ENCODE measurements around the gene MYO15A. TPM values are rescaled to one million over a fixed set of nuclear protein-coding genes. Genes with fewer than 3 reads are reported as not detected.

The MYO15A gene
- total RNA-seq, 1 experiment from 2014 or later, result not detected

DNA sequence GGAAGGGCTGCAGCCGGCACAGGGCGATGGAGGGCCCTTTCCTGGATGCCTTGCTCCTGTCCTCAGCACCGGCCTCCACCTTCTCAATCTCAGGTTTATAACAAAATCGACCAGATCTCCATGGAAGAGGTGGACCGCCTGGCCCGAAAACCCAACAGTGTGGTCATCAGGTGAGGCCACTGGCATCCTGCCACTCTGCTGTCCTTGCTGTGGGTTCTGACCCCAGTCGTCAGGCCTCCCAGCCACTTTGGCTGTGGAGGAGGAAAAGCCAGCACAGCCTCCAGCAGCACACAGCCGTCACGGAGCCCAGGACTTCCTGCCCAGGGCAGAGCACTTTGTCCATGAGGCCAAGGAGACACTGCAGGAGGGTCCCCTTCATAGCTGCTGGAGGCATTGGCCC lies 6.7 kb upstream of the MYO15A start:
- no peak for DNase-seq (ENCODE audit: low read depth)

DNA sequence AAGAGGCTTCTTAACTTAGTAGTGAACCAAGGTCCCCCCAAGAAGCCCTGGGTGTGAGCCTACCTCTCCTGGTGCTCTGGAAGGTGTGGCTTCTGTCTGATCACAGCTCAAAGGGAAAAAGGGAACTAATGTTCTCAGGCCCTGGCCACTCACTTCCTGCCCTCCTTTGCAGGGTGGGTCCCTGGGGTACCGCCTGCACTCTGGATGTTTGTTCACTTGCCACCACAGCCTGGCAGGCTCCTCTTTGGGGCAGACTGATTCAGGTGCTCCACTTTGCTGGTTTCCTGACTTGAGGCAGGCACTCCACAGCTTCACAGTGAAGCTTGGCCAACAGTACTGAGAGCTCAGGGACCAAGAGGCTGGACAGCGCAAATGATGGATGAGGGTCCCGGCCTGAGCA lies 5.9 kb upstream of the MYO15A start:
- no peak for DNase-seq (ENCODE audit: low read depth)

DNA sequence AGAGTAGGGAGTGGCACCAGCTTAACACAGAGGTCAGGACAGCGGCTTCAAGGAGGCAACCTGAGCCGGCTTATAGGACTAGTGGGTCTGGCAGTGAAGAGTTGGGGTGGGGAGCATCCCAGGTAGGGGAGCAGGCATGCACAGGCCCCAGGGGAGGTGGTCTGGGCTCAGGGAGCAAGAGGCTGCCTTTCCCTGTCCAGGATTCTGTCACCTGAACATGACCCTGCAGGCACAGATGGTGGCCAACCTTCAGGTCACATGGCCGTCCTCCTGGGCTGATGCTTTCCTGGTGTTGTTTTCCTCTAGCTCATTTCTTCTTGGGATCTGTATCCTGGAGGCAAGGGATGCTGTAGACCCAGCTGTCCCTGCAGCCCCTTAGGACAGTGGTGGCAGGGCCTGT lies 3.5 kb upstream of the MYO15A start:
- DNase-seq (ENCODE audit: low read depth), result no peak

DNA sequence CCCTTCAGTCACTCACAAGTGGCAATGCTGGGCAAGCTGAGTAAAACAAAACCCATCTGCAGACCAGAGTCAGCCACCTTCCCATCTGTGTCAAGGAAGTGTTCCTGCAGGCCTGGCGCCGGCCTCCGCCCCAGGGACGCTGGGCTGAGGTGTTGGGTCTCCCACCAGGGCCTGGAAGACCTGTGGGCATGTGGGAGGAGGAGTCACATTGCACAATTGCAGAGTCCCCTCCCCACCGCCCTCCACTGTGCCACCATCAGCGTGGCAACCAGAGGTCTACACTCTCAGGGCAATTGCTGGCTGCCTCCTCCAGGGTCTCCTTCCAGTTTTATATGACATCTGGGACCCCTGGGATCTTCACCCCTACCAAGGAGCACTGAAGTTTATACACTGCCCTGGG lies 3.0 kb upstream of the MYO15A start:
- DNase-seq (ENCODE audit: low read depth), result no peak

DNA sequence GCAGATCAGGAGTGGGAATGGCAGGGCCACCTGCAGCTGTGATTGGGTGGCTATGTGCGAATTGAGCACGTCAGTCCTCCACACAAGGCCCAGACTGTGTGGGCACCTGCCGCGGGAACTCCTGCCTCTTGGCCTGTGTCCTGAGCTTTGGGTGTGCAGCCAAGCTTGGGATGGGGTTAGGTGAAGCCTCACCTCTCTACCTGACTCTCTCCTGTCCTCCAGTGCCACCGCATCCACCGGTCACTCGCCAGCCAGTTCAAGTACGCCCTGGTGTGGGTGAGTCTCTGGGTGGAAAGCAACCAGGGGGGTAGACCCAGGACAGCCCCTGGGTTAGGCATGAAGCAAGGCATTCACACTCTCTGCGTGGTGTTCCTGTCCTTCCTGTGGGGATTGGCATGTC lies 2.3 kb upstream of the MYO15A start:
- DNase-seq (ENCODE audit: low read depth), result no peak

DNA sequence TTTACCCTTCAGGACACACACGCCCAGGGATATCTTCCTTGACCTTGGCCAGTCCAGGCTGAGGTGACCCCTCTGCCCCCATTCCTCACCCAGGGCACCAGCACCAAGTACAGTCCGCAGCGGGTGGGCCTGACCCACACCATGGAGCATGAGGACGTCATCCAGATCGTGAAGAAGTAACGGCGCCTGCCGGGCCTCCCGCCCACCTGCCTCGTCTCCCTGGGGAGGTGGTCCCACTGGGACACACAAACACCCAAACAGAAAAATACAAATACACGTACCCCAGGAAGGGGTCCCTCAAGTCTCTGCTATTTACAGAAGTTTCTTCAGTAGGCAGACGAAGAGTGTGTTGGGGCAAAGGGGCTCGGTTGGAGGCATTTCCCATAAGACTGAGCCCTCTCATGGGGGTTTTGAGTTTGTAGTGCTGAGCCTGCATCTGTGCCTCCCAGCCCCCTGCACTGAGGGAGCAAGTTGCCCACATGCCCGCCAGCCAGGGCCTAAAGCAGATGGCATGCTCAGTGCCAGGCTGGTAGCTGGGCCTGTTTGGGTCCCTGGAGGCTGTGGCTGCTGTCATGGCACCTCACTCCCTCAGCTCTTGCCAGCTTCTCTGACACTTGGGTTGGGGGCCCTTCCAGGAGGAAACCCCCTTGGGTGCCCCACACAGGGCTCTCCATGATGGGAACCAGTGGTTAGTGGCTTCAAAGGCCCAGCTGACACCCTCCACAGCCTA lies 1.3 kb upstream of the MYO15A start:
- no peak for DNase-seq (ENCODE audit: low read depth)

DNA sequence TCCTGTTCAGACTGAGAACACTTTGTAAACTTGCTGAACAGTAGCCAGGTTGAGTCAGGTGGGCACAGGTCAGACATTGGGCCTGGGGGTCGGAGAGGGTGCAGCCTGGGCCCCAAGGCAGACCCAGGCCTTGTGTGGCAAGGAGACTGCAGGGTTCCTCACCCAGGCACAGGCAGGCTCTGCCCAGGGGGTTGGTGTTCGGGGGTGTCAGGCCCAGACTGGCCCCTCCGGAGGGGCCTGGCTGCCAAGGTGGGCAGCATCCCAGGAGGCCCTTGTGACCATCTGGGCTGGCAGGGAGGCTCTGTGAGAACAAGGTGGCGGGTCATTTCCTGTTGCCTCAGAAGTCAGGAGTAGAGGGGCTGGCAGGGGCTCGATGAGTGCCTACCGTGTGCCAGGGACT lies 585 bp upstream of the MYO15A start:
- no peak for DNase-seq (ENCODE audit: low read depth)

DNA sequence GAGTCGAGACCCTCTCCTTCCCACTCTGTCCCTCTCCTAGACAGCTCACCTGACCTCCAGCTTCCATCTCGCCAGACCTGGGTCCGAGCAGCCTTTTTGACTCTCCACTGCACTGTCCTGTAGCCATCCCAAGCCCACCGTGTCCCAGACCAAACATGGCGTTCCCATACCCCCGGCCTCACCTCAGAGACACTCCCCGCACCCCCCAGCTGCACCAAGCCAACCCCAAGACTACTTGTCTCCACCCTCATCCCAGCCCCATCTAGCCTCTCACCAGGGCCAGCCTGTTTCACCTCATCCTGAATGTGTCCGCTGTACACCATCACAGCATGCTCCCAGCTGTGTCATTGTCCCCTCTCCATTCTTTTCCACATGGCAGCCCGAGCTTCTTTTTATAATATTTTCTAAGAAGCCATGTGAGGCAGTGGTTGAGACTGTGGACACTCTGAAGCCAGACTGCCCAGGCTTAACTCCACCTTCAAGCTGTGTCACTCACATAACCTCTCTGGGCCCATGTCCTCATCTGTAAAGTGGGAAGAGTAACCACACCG lies 1.5 kb downstream of the MYO15A start:
- no peak for DNase-seq (ENCODE audit: low read depth)

DNA sequence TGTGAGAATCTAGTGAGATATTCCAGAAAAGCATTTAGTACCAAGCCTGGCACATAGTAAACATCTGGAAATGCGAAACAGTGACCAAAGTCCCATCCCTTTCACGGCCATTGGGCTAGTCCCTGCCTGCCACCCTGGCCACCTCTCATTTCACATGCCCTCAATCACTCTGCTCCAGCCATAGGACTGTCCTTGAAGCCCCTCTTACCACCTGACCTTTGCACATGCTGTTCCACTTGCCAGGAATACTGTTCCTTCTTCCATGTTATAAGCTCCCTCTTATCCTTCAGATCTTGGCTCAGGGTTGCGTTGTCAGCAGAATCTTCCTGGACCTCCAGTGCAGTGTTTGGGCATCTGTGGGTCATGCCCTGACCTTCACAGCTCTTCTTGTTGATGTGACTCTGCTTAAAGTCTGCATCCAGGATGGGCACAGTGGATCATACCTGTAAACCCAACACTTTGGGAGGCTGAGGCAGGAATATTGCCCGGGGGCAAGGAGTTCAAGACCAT lies 2.1 kb downstream of the MYO15A start:
- no peak for DNase-seq (ENCODE audit: low read depth)

DNA sequence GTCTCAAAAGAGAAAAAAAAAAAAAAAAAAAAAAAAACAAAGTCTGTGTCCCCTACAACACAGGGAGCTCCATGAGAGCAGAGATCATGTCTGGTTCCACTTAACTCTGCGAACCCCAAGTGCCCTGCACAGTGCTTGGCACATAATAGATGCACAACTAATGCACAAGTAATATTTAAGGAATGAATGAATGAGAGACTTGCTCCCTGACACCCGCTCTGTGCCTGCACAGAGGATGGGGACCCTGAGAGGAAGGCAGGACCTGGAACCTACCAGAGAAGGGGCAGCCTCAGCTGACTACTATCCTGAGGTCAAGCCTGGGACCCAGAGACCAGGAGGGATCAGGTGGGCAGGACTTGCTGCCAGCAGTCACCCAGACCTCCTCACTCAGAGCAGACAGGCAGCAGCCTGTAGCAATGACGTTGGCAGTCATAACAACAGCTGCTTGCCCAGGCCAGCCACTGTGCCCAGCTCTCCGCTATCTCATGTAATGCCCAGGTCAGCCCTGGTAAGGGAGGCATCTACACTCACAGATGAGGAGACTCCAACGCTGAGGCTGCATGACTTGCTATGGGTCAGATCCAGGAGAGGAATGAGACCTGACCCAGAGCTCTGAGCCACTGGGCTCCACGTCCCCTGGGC lies 2.9 kb downstream of the MYO15A start:
- DNase-seq (ENCODE audit: low read depth), result peak; percentile 19

DNA sequence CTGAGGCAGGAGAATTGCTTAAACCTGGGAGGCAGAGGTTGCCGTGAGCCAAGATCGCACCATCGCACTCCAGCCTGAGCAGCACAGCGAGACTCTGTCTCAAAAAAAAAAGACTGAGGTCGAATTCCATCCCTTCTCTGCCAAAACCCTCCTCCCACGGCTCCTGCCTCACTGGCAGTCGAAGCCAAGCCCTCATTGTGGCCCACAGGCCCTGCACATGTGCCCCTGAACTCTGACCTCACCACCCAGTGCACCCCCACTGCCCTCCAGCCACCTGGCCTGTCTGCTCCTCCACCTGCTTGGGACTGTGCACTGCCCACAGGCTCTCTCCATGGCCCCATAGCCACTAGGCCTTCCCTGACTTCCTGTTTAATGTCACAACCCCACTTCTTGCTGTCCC lies 7.0 kb downstream of the MYO15A start:
- DNase-seq (ENCODE audit: low read depth), result no peak

DNA sequence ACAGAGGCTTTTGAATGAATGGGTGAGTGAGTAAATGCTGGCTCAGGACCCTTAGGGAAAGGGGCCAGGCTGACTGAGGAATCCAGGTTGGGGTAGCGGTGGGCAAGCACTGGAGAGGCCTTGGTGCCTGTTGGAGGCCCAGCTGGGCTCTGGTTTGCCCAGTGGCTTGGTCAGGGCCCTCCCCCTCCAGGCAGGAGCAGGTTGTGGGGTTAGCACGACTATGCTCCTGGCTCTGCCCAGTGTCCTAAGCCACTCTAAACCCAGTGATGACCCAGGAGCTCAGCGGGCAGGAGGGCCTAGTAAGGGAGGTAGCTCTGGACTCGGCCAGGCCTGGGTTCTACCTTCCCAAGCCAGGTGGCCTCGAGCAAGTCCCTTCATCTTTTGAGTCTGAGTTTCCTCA lies 7.5 kb downstream of the MYO15A start:
- no peak for DNase-seq (ENCODE audit: low read depth)

DNA sequence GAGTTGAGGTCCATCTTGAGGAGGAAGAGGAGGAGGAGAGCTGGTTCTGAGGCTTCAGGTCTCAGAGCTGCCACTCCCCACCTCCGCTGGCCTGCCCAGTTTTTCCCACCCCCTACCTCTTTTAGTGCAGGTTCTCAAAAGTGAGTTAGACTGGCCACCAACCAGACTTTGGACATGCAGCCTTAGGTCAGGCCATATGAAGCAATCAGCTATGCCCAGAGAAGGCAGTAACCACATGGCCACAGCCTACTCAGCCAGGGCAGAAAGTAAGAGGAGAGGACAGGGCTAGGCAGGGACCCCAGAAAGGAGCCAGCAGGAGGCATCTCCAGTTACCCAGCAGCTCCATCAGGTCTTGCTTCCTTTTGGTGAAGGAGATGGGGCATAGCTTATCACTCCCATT lies 9.0 kb downstream of the MYO15A start:
- DNase-seq (ENCODE audit: low read depth), result no peak

DNA sequence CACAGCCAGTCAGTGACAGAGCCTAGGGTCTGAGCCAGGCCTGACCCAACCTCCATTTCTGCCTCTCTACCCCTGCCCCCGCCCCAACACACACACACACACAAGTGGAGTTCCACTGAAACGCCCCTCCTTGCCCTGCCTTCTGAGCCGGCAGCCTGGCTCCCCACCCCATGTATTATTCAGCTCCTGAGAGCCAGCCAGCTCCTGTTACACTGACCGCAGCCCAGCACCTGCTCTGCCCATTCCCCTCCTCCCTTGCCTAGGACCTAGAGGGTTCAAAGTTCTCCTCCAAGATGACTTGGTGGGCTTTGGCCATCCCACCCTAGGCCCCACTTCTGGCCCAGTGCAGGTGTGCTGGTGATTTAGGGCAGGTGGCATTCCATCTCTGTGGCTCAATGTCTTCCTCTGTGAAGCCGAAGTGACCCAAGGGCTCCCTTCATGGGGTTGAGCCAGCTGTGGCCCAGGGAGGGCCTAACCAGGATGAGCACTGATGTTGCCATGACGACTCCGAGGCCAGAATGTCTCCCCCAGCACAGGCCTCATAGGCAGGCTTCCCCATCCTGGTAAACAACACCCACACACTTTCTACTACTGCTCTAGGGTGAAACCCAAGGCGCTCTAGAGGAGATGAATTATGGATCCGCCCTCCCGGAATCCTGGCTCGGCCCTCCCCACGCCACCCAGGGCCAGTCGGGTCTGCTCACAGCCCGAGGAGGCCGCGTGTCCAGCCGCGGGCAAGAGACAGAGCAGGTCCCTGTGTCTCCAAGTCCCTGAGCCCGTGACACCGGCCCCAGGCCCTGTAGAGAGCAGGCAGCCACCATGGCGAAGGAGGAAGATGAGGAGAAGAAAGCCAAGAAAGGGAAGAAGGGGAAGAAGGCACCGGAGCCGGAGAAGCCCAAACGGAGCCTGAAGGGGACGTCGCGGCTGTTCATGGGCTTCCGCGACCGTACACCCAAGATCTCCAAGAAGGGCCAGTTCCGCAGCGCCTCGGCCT lies 9.7 kb downstream of the MYO15A start:
- no peak for DNase-seq (ENCODE audit: low read depth)

DNA sequence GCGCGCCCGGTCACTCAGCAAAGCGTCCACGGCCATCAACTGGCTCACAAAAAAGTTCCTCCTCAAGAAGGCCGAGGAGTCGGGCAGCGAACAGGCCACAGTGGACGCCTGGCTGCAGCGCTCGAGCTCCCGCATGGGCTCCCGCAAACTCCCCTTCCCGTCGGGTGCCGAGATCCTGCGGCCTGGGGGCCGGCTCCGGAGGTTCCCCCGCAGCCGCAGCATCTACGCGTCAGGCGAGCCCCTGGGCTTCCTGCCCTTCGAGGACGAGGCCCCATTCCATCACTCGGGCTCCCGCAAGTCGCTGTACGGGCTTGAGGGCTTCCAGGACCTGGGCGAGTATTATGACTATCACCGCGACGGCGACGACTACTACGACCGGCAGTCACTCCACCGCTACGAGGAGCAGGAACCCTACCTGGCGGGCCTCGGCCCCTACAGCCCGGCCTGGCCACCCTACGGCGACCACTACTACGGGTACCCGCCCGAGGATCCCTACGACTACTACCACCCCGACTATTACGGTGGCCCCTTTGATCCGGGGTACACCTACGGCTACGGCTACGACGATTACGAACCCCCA lies 10.7 kb downstream of the MYO15A start:
- DNase-seq (ENCODE audit: low read depth), result no peak

DNA sequence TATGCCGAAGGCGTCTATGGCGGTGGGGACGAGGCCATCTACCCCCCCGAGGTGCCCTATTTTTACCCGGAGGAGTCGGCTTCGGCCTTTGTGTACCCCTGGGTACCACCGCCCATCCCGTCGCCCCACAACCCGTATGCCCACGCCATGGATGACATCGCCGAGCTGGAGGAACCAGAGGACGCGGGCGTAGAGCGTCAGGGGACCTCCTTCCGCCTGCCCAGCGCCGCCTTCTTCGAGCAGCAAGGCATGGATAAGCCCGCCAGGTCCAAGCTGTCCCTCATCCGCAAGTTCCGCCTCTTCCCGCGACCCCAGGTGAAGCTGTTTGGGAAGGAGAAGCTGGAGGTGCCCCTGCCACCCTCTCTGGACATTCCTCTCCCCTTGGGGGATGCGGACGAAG lies 11.4 kb downstream of the MYO15A start:
- DNase-seq (ENCODE audit: low read depth), result no peak

DNA sequence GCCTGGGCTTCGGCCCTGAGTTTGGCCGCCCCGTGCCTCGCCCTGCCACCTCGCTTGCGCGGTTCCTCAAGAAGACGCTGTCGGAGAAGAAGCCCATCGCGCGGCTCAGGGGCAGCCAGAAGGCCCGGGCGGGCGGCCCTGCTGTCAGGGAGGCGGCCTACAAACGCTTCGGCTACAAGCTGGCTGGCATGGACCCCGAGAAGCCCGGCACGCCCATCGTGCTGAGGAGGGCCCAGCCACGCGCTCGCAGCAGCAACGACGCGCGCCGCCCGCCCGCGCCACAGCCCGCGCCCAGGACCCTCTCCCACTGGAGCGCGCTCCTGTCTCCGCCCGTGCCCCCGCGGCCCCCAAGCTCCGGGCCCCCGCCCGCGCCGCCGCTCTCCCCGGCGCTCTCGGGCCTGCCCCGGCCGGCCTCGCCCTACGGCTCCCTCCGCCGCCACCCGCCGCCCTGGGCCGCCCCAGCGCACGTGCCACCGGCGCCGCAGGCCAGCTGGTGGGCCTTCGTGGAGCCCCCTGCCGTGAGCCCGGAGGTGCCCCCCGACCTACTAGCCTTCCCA lies 12.0 kb downstream of the MYO15A start:
- DNase-seq (ENCODE audit: low read depth), result no peak

DNA sequence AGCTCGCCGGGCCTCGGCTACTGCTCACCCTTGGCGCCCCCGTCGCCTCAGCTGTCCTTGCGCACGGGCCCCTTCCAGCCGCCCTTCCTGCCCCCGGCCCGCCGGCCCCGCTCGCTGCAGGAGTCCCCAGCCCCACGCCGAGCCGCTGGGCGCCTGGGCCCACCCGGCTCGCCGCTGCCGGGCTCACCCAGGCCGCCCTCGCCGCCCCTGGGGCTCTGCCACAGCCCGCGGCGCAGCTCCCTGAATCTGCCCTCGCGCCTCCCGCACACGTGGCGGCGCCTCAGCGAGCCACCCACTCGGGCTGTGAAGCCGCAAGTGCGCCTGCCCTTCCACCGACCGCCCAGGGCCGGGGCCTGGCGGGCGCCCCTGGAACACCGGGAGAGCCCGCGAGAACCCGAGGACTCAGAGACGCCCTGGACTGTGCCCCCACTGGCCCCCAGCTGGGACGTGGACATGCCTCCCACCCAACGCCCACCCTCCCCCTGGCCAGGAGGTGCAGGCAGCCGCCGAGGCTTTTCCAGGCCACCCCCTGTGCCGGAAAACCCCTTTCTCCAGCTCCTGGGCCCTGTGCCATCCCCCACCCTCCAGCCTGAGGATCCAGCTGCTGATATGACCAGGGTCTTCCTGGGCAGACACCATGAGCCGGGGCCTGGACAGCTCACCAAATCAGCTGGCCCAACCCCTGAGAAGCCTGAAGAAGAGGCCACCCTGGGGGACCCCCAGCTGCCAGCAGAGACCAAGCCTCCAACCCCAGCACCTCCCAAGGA lies 12.8 kb downstream of the MYO15A start:
- no peak for DNase-seq (ENCODE audit: low read depth)

DNA sequence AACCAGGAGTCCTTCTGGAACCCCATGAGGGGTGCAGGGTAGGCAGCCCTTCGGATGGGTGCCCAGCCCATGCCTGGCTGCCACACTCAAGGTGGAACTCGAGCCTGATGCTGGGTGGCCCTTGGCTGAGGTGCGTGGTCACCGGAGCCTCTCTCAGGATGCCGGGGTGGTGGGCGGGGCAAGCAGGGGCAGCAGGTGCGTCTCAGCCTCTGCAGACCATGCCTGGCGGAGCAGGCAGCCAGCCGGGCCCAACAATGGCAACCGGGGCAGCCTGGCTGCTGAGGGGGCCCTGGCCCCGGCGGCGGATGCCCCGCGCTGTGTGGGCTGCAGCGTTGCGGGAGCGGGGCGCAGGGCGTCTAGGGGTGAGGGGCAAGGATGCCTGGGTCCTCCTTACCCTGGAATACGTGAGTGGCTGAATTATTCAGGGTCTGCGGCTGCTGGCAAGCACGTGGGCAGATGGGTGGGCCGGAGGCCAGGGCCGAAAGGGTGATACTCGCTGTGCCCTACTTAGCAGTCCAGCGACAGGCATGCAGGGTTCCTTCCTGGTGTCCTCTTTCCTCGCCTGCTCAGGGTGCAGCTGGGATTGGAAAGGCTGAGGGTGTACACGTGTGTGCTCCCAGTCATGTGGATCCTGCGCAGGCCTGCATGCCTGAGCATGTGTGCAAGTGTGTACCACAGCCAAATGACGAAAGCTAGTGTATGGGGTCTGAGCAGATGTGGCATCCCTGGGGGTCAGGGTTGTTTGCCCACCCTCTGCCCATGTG lies 14.6 kb downstream of the MYO15A start:
- no peak for DNase-seq (ENCODE audit: low read depth)
